Epithelial cell of proximal tubule (primary cell): ENCODE results near the gene SPOCK3. TPM values are rescaled to one million over a fixed set of nuclear protein-coding genes. Genes with fewer than 3 reads are reported as not detected.

Experiments
- DNase-seq: peaks from one replicate; pipeline ENCODE4 v3.0.0-alpha.2; 2011; ENCODE audit warnings: low read depth
- H3K4me3 ChIP-seq: 2 replicates; pipeline ENCODE4 v1.5.1; 2011; ENCODE audit warnings: low read depth, mild to moderate bottlenecking, low read length
- total RNA-seq: library from RNA; depleted of rRNA; stranded (reverse); fragments of >200 nt; gene quantifications from 2 replicates; pipeline ENCODE4 v1.2.3, GENCODE V29; 2015
- TF ChIP-seq, protein P1 (sequence below): conservative IDR thresholded peaks from 2 replicates; pipeline ENCODE4 v1.5.1; 2012; ENCODE audit warnings: low read depth, mild to moderate bottlenecking, low read length

Gene SPOCK3
- total RNA-seq, 1 donor from 2014 or later, result 0.06 TPM

DNA sequence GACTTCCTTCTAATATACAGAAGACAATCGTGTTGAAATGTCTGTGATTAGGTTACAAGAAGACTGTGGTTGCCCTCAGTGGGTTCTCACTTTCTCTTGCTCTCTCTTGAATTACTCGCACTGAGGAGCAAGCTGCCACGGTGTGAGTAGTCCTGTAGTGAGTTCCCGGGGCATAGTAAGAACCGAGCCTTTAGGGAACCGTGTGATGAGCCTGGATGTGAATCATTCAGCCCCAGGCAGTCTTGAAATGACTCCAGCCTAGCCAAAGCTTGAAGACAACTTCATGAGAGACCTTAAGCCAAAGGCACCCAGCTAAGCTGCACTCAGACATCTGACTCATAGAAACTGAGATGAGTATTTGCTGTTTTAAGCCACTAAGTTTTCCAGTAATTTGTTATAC lies 292.7 kb downstream of the SPOCK3 start:
- DNase-seq, result no peak
- TF ChIP-seq, protein P1, sequence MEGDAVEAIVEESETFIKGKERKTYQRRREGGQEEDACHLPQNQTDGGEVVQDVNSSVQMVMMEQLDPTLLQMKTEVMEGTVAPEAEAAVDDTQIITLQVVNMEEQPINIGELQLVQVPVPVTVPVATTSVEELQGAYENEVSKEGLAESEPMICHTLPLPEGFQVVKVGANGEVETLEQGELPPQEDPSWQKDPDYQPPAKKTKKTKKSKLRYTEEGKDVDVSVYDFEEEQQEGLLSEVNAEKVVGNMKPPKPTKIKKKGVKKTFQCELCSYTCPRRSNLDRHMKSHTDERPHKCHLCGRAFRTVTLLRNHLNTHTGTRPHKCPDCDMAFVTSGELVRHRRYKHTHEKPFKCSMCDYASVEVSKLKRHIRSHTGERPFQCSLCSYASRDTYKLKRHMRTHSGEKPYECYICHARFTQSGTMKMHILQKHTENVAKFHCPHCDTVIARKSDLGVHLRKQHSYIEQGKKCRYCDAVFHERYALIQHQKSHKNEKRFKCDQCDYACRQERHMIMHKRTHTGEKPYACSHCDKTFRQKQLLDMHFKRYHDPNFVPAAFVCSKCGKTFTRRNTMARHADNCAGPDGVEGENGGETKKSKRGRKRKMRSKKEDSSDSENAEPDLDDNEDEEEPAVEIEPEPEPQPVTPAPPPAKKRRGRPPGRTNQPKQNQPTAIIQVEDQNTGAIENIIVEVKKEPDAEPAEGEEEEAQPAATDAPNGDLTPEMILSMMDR, result no peak
- no peak overlapping the region for H3K4me3 ChIP-seq

DNA sequence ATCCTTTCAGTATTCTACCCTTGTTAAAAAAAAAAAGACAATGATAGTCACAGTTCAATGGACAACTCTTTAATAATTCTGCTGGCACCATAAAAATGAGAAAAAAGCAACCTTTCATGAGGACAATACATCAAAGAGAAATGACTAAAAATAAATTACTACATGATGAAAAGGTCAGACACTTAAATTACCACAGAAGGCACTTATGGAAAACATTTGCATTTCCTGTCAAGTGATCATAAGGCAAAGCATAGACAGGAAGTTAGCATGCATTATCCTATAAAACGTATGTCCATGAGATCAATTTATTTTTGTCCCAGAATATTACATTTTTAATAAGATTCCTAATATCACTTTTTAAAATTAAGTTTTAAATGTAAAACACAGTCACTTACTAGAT lies 303.8 kb downstream of the SPOCK3 start:
- DNase-seq, result no peak
- no peak overlapping the region for H3K4me3 ChIP-seq
- TF ChIP-seq, protein P1, result no peak

DNA sequence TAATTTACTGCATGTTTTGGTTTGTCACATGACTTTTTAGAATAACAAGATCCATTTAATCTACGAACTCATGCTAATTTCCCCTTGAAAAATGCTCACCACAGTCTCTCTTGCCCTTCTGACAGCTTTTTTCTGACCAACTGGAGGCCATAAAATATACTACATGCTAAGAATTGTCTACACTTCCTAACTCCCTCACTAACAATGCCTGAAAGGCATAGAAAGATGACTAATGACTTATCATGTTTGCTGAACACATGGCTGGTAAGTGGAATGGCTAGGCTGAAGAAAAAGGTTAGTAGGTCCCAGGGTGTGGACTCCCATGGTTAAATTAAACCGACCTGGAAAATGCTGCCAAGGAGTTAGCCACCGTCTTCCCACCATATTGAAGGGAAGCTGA lies 309.9 kb downstream of the SPOCK3 start:
- H3K4me3 ChIP-seq, result no peak overlapping the region
- no peak for DNase-seq
- TF ChIP-seq, protein P1, result no peak

DNA sequence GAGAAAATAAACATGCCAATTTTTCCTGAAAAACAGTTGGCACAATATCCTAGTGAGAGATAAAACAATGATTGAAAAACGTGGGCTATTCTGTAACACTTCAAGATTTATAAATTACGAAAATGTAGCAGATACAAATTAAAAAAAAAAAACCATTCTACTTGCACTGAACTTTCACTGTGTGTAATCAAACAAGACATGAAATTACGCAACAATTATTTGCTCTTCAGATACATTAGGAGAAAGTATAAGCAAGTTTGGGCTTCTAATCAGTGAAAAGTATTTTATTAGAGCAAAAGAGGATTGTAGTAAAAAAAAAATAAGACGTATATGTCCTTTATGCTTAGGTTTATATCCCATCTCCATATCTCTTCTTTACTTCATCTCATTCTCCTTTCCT lies 320.4 kb downstream of the SPOCK3 start:
- H3K4me3 ChIP-seq, result no peak overlapping the region
- DNase-seq, result no peak
- TF ChIP-seq, protein P1, result no peak

DNA sequence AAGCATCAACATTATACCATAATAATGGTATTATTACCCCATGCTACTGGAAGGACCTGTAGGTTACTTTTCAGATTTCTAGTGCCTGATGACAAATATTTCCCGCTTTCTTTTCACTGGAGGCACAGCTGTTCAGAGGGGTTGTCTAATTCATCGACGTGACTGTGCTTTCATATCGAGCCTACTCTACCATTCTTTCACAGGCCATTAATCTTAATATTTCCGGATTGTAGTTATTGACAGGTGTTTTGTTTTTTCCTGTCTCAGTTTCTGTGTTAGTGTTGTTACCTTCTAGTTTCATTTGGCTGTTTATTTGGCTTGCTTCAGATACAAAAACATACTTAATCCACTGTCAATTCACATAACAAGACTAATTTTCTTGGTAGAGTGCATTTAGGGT lies 330.9 kb downstream of the SPOCK3 start:
- no peak overlapping the region for H3K4me3 ChIP-seq
- TF ChIP-seq, protein P1, result no peak
- DNase-seq, result no peak

DNA sequence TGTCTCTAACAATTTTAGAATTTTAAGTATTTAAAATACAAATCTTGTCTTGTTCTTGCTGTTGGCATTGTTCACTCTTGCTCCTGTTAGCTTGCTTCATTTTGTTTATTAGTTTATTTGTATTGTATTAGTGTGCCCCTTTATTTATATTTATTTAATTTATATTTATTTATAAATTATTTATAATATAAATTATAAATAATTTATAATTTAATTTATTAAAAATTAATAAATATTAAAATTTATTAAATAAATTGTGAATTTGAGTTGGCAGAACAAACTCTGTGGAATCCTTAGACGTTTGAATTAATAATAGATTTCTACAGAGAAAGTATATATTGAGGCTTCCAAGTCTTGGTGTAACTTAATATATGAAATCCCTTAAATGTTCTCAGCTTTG lies 331.4 kb downstream of the SPOCK3 start:
- H3K4me3 ChIP-seq, result no peak overlapping the region
- no peak for DNase-seq
- TF ChIP-seq, protein P1, result no peak

DNA sequence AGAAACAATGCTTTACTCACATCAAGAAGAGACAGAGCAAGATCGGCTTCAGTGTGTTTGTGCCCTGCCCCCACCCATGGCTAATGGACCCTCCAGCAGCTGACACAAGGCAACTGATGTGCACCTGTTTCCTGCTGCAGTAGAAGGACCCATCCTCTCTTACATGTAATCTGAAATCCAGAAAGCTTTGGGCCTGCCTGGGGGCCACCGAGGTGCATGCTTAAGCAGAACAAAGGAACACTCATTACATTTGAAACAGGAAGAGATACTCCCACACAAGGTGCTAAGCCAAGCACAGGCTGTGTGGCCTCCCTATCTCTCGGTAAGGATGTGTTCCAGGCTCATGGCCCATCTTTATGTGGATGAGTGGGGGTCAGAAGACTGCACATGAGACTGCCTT lies 338.0 kb downstream of the SPOCK3 start:
- no peak overlapping the region for H3K4me3 ChIP-seq
- TF ChIP-seq, protein P1, result no peak
- DNase-seq, result no peak
